Panc1 (cell line): ENCODE measurements around the gene CFAP300. TPM values are rescaled to one million over a fixed set of nuclear protein-coding genes. Genes with fewer than 3 reads are reported as not detected.
A peak's percentile ranks its signal among the peaks of the same experiment; 100 is the strongest.

Source experiments
- ATAC-seq: fragments of 200-7000 bp; cut with Tn5 transposase; 2 replicates; pipeline ENCODE4 v1.9.1; 2020; ENCODE audit warnings: mild to moderate bottlenecking, moderate library complexity
- BruUV-seq: library from RNA; stranded (reverse); fragments of 400-500 nt; replicated peaks from 2 replicates; lab custom pipeline; 2021; lab: Mats Ljungman, UMichigan
- CTCF ChIA-PET: fragments of 300-600 bp; sonication (Branson Sonifier 250); formaldehyde crosslinking; loops from one replicate; lab custom pipeline; 2022; ENCODE audit warnings: antibody characterized with exemption; lab: Charles Lee
- POLR2A ChIA-PET: fragments of 300-600 bp; sonication (Branson Sonifier 250); formaldehyde crosslinking; loops from one replicate; lab custom pipeline; 2022; ENCODE audit warnings: antibody characterized with exemption; lab: Charles Lee
- DNase-seq: peaks from one replicate; pipeline ENCODE4 v3.0.0-alpha.2; 2010; ENCODE audit warnings: low read depth, low spot score
- H3K27ac ChIP-seq: 2 replicates; pipeline ENCODE4 v1.5.1; 2011; ENCODE audit warnings: mild to moderate bottlenecking, low read length, inconsistent platforms
- H3K27me3 ChIP-seq: fragments of 200-500 bp; sonication (Bioruptor generic); 2 replicates; pipeline ENCODE4 v1.6.0; 2014; ENCODE audit warnings: low read length, inconsistent platforms; ENCODE audit not compliant: control insufficient read depth, insufficient read depth
- H3K36me3 ChIP-seq: fragments of 200-500 bp; sonication (Bioruptor generic); 2 replicates; pipeline ENCODE4 v1.5.1; 2014; ENCODE audit warnings: inconsistent platforms, mild to moderate bottlenecking, low read length, moderate library complexity; ENCODE audit not compliant: control insufficient read depth, insufficient read depth
- H3K4me1 ChIP-seq: 2 replicates; pipeline ENCODE4 v1.5.1; 2011; ENCODE audit warnings: inconsistent platforms, mild to moderate bottlenecking, low read length, moderate library complexity; ENCODE audit not compliant: control insufficient read depth, insufficient read depth
- H3K4me3 ChIP-seq, 2 experiments: 2 replicates each; pipeline ENCODE4 v1.5.1; 2011 to 2012; ENCODE audit warnings: low read depth in 2 of 2, low read length in 2 of 2, mild to moderate bottlenecking in 2 of 2, inconsistent platforms in 1 of 2, moderate library complexity in 1 of 2
- H3K9me3 ChIP-seq: fragments of 200-500 bp; sonication (Bioruptor generic); 2 replicates; pipeline ENCODE4 v1.5.1; 2014; ENCODE audit warnings: low read depth, mild to moderate bottlenecking, inconsistent platforms, low read length, moderate library complexity; ENCODE audit not compliant: control insufficient read depth, insufficient read depth
- CTCF ChIP-seq: fragments of 450-650 bp; IDR thresholded peaks from 2 replicates; pipeline ENCODE4 v1.5.1; 2017; ENCODE audit warnings: mild to moderate bottlenecking
- POLR2AphosphoS5 ChIP-seq: IDR thresholded peaks from 2 replicates; pipeline ENCODE4 v1.6.1; 2012; ENCODE audit warnings: mild to moderate bottlenecking, low read depth, low read length, moderate library complexity
- REST ChIP-seq, 2 experiments: IDR thresholded peaks; 2 replicates each; pipeline ENCODE4 v1.6.1; 2011 to 2012; ENCODE audit warnings: low read depth in 2 of 2, control low read depth in 1 of 2, low read length in 1 of 2, mild to moderate bottlenecking in 1 of 2, moderate library complexity in 1 of 2; ENCODE audit not compliant: insufficient read depth in 1 of 2
- SIN3A ChIP-seq: IDR thresholded peaks from 2 replicates; pipeline ENCODE4 v1.6.1; 2012; ENCODE audit warnings: low read depth, mild to moderate bottlenecking, low read length, moderate library complexity, borderline replicate concordance; ENCODE audit not compliant: insufficient read depth
- TCF7L2 ChIP-seq: IDR thresholded peaks from 2 replicates; pipeline ENCODE4 v1.6.1; 2011; ENCODE audit warnings: mild to moderate bottlenecking, low read depth, low read length, inconsistent platforms
- in situ Hi-C: cut with HindIII; loops from 2 replicates; pipeline ENCODE4 v1.10.0; 2016; ENCODE audit warnings: low sequenced_read_pairs, low pct_unique_long_range_greater_than_20kb
- intact Hi-C: fragments of 100-400 bp; cut with micrococcal nuclease; formaldehyde crosslinking; loops from one replicate; pipeline ENCODE4 v1.10.0; 2022; ENCODE audit not compliant: unreplicated experiment
- total RNA-seq: library from RNA; stranded (reverse); gene quantifications from one replicate; pipeline ENCODE4 v1.2.1, GENCODE V29; 2021; ENCODE audit not compliant: unreplicated experiment

CFAP300 gene
- total RNA-seq, 1 experiment from 2014 or later: 6.4 TPM

- intact Hi-C loops: loop anchor here (1.0 to 10.0 kb wide), 3 partner anchors 92 to 550 kb away; partner anchors contain the start of genes ANGPTL5 and CEP126
- in situ Hi-C loops: no loop called here
- H3K4me1 ChIP-seq: peaks cover 28% of the 10 kb centered on the region
- ChIA-PET POLR2A (interaction anchor here (0.6 kb wide), 1 partner anchor 1038 kb away, joined by 4 read pairs; no protein-coding TSS in a partner anchor), CTCF (interaction anchor here (0.5 to 3.9 kb wide), 14 partner anchors 11 to 609 kb away, joined by 3 to 54 read pairs (median 4); partner anchors contain the start of gene CEP126)
- ATAC-seq: 0 out of 2 replicates have a peak, but pooled peaks have one; percentile 5
- no peaks in the 10 kb centered on the region for H3K36me3 ChIP-seq
- no TSS peak for BruUV-seq
- no peak for TF ChIP-seq REST (IDR thresholded peaks at IDR 0.05; ENCODE audit: insufficient read depth in 1 of 2, low read depth in 2 of 2, low read length in 1 of 2)
- TF ChIP-seq SIN3A: no peak
- TF ChIP-seq POLR2AphosphoS5: no peak
- TF ChIP-seq TCF7L2: no peak
- TF ChIP-seq CTCF: no peak
- peak overlapping the region; percentile 69 for H3K27ac ChIP-seq
- H3K4me3 ChIP-seq: no peak overlapping the region
- no peaks in the 10 kb centered on the region for H3K9me3 ChIP-seq
- no peaks in the 10 kb centered on the region for H3K27me3 ChIP-seq
- peak; percentile 5 for DNase-seq
Observed at GRCh38 chr11:102006835-102007566, 40.2 kb upstream of the CFAP300 start.

GRCh38 chr11:102007567-102008437, 39.4 kb upstream of the CFAP300 start:
- TF ChIP-seq POLR2AphosphoS5: no peak
- peak; percentile 50; the same call in 1 of the 2 replicates for TF ChIP-seq CTCF
- no peak for TF ChIP-seq TCF7L2
- no peak overlapping the region for H3K4me3 ChIP-seq
- BruUV-seq: no TSS peak
- no peaks in the 10 kb centered on the region for H3K9me3 ChIP-seq
- H3K27ac ChIP-seq: peak overlapping the region; percentile 69
- intact Hi-C loops: loop anchor here (1.0 to 10.0 kb wide), 3 partner anchors 93 to 551 kb away; partner anchors contain the start of genes ANGPTL5 and CEP126
- POLR2A ChIA-PET: interaction anchor here (0.9 kb wide), 1 partner anchor 147 kb away, joined by 5 read pairs; no protein-coding TSS in a partner anchor
- CTCF ChIA-PET: interaction anchor here (0.7 to 3.9 kb wide), 10 partner anchors 12 to 610 kb away, joined by 3 to 54 read pairs (median 4); no protein-coding TSS in a partner anchor
- in situ Hi-C loops: no loop called here
- ATAC-seq (peak; percentile 80), DNase-seq (peak; percentile 88)
- H3K36me3 ChIP-seq: no peaks in the 10 kb centered on the region
- no peaks in the 10 kb centered on the region for H3K27me3 ChIP-seq
- peaks cover 32% of the 10 kb centered on the region for H3K4me1 ChIP-seq
